Spleen (tissue), 7 donors: Measurements from ENCODE around the gene FAM78B.

Experiments
- POLR2A ChIP-seq, 3 donors: fragments of 450-650 bp; IDR thresholded peaks; one replicate each; pipeline ENCODE4 v1.5.1; 2017; ENCODE audit warnings: antibody characterized with exemption in 3 of 3, mild to moderate bottlenecking in 1 of 3
- TF ChIP-seq, protein P1 (sequence below), 11 experiments: fragments of 200-600 bp in 7 of 11; fragments of 450-650 bp in 4 of 11; sonication (generic) in 4 of 11; IDR thresholded peaks in 8 of 11; conservative IDR thresholded peaks in 3 of 11; 1 replicate in 7 of 11; 2 replicates in 4 of 11; pipeline versions ENCODE4 v1.4.0 to v1.8.0; 2016 to 2021; ENCODE audit warnings: antibody characterized with exemption in 11 of 11, inconsistent platforms in 4 of 11, mild to moderate bottlenecking in 1 of 11
- donor health status: DM: no; HTN: no; CAD: no; lungs with moderate emphysema.
- donor health status: DM: no; HTN: no; CAD: no.
- donor health status: DM: no; HTN: no; CAD: no.

DNA sequence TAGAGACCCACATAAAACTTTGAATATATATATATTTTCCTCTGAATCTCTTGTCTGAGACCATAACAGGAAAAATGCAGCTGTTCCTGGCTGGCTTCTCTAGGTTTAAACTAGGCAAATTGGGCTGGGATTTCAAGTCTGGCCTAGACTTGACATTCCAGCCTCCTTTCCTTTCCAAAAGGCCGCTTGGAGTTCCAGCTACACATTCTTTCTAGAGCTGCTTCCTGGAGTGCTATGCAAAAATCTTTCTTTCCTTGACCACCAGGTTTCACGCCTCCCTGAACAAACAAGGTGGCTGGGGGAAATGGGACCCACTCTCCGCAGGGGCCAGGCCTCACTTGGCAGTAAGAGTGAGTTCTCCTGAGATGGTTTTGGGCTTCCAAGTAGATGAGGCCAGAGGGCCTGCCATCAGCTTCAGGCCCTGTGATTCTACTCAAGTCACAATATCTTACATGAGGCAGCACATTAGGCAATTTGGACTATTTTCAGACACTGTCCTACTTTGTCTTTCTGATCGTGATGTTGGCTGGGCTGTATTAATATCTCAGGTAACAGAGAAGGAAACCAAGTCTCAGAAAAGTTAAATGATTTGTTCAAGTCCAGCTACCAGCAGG lies 102.4 kb downstream of the FAM78B start:
- TF ChIP-seq, protein P1, sequence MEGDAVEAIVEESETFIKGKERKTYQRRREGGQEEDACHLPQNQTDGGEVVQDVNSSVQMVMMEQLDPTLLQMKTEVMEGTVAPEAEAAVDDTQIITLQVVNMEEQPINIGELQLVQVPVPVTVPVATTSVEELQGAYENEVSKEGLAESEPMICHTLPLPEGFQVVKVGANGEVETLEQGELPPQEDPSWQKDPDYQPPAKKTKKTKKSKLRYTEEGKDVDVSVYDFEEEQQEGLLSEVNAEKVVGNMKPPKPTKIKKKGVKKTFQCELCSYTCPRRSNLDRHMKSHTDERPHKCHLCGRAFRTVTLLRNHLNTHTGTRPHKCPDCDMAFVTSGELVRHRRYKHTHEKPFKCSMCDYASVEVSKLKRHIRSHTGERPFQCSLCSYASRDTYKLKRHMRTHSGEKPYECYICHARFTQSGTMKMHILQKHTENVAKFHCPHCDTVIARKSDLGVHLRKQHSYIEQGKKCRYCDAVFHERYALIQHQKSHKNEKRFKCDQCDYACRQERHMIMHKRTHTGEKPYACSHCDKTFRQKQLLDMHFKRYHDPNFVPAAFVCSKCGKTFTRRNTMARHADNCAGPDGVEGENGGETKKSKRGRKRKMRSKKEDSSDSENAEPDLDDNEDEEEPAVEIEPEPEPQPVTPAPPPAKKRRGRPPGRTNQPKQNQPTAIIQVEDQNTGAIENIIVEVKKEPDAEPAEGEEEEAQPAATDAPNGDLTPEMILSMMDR (IDR thresholded peaks at IDR 0.05 in 8 of 11, conservative IDR thresholded peaks at IDR 0.05 in 3 of 11) = no peak
- no peak for TF ChIP-seq POLR2A (IDR thresholded peaks at IDR 0.05)
